GM18517 (cell line): ENCODE data around the gene MLLT6.
A peak's percentile ranks its signal among the peaks of the same experiment; 100 is the strongest.

ENCODE experiments used
- ATAC-seq: cut with Tn5 transposase; IDR thresholded peaks from one replicate; pipeline ENCODE4 v1.9.1; 2021; ENCODE audit warnings: mild to moderate bottlenecking, moderate library complexity; ENCODE audit not compliant: unreplicated experiment

The MLLT6 gene

GRCh38 chr17:38674749-38675615 lies 30.1 kb upstream of the MLLT6 start, which contains the start of gene EPOP:
EPOP (minus strand) TSS chr17:38674957; CDS start chr17:38674495, 462 bp downstream.
- ATAC-seq = peak; percentile 61

- ATAC-seq = peak; percentile 54
These were observed 28.2 kb upstream of the MLLT6 start for GRCh38 chr17:38676706-38677504.

- no peak for ATAC-seq
These were observed 27.3 kb upstream of the MLLT6 start for GRCh38 chr17:38677819-38678218.

GRCh38 chr17:38681096-38681495 lies 24.0 kb upstream of the MLLT6 start:
- ATAC-seq = no peak

GRCh38 chr17:38685491-38685890 lies 19.6 kb upstream of the MLLT6 start:
- ATAC-seq = no peak

- no peak for ATAC-seq
These were observed 17.8 kb upstream of the MLLT6 start for GRCh38 chr17:38687286-38687685.

- no peak for ATAC-seq
These were observed 14.7 kb upstream of the MLLT6 start for GRCh38 chr17:38690386-38690785.

GRCh38 chr17:38691154-38691553 lies 13.9 kb upstream of the MLLT6 start:
- ATAC-seq = no peak

GRCh38 chr17:38693700-38694329 lies 11.3 kb upstream of the MLLT6 start:
- ATAC-seq = no peak

- no peak for ATAC-seq
These were observed 7.8 kb upstream of the MLLT6 start for GRCh38 chr17:38697061-38697820.

GRCh38 chr17:38698760-38699159 lies 6.3 kb upstream of the MLLT6 start:
- ATAC-seq = no peak

GRCh38 chr17:38701504-38702165 lies 3.4 kb upstream of the MLLT6 start:
- ATAC-seq = peak; percentile 36

- peak; percentile 17 for ATAC-seq
These were observed 2.7 kb upstream of the MLLT6 start for GRCh38 chr17:38702166-38702915.

GRCh38 chr17:38702916-38703741 lies 1.9 kb upstream of the MLLT6 start:
- ATAC-seq = no peak

- ATAC-seq = no peak
These were observed 1.1 kb upstream of the MLLT6 start for GRCh38 chr17:38703742-38704605.

GRCh38 chr17:38705523-38705802 lies 390 bp downstream of the MLLT6 start:
- no peak for ATAC-seq

- ATAC-seq = no peak
These were observed 881 bp downstream of the MLLT6 start for GRCh38 chr17:38705803-38706504.
